GM19238 (cell line): ENCODE measurements around the gene PYGO1.
"Not testable (repeated sequence)": the region's sequence is repeated elsewhere in the genome, so short reads cannot be mapped to it uniquely, and the experiment has no call there.

Experiments
- DNase-seq: peaks from one replicate; pipeline ENCODE4 v3.0.0; 2011; ENCODE audit warnings: low spot score; ENCODE audit not compliant: insufficient read length

PYGO1 gene

GRCh38 chr15:55513152-55513551 lies 75.0 kb downstream of the PYGO1 start:
- no peak for DNase-seq

DNA sequence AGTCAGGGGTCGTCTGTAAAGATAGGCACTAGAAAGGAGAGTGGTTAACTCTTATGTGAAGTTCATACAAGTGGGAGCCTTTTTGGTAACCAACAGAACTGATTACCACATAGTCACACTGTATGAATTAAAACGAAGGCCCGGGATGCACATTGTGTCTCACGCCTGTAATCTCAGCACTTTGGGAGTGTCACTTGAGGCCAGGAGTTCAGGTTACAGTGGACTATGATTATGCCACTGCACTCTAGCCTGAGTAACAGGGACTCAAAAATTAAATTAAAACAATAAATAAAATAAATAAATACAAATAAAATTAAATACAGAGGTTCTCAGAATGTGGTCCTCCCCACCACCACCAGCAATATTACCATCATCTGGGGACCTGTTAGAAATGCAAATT lies 80.6 kb downstream of the PYGO1 start:
- no peak for DNase-seq

DNA sequence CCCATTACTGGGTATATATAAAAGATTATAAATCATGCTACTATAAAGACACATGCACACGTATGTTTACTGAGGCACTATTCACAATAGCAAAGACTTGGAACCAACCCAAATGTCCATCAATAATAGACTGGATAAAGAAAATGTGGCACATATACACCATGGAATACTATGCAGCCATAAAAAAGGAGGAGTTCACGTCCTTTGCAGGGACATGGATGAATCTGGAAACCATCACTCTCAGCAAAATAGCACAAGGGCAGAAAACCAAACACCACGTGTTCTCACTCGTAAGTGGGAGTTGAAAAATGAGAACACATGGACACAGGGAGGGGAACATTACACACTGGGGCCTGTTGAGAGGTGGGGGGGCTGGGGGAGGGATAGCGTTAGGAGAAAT lies 82.7 kb downstream of the PYGO1 start:
- DNase-seq: not testable (repeated sequence)

DNA sequence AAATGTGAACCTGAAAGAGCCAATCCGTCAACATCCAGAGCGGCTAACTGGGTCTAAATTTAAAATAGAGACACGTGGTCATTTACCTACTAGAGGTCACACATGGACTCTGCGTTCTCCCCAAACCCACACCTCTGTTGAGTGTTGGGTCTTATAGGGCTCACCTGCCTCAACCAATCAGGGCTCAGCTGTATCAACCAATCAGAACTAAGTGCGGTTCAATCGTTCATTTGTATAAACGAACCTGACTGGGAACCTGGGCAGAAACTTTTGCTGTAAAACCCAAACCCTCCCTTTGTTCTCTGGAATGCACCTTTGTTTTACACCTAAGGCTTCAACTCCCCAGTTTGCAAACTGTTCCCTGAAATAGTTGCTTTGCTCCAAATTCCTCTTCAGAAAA lies 89.0 kb downstream of the PYGO1 start:
- no peak for DNase-seq

- peak; percentile 61 for DNase-seq
Measured at GRCh38 chr15:55498109-55498938, 89.8 kb downstream of the PYGO1 start.

DNA sequence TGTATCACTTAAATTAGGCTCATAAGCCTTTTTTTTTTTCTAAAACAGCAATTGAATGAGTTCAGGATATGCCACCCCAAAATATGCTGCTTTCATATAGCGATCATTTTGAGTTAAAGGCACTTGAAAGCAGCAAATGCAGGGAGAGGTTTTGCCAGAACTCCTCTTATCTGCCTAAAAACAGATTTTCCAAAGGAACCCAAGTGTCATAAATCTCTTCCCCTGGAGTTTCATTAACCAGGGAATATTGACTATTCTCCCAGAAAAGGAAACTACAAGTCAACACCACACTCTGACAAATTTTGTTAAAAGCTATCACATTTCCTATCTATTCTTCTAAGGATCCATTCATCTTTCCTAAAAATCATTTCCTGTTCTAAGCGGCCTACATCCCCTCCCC lies 91.4 kb downstream of the PYGO1 start:
- DNase-seq: no peak

DNA sequence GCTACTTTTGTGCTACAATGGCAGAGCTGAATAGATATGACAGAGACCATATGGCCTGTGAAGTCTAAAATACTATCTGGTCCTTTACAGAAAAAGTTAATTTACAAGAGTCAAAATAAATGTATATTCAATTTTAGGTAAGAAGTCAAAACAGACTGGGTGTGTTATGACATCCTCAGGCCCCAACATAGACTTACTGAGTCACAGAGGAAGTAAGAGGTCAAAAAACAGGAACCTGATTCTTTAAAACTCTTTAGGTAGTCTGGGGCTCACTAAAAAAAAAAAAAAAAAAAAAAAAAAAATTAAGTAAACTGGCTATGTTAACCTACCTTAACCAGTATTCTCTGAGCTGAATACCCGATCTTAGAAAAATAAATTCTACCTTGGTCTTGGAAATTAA lies 93.2 kb downstream of the PYGO1 start:
- DNase-seq: no peak

GRCh38 chr15:55488952-55489600 lies 99.1 kb downstream of the PYGO1 start:
- DNase-seq: not testable (repeated sequence)
